Activated naive CD4-positive, alpha-beta T cell treated with anti-CD3 and anti-CD28 coated beads, Interleukin-2, amount 50 U/mL, for 24 hours (primary cell): ENCODE results near the gene SMARCD2.
"Not testable (repeated sequence)": the region's sequence is repeated elsewhere in the genome, so short reads cannot be mapped to it uniquely, and the experiment has no call there.

Experiments used
- H3K27ac Mint-ChIP-seq: one replicate; pipeline ENCODE4 v1.8.0; 2021; ENCODE audit warnings: mild to moderate bottlenecking, mixed read lengths
- H3K27me3 Mint-ChIP-seq: one replicate; pipeline ENCODE4 v1.8.0; 2021; ENCODE audit warnings: mixed read lengths
- H3K36me3 Mint-ChIP-seq: one replicate; pipeline ENCODE4 v1.8.0; 2021; ENCODE audit warnings: mixed read lengths
- H3K4me1 Mint-ChIP-seq: one replicate; pipeline ENCODE4 v1.8.0; 2021; ENCODE audit warnings: mixed read lengths
- H3K4me3 Mint-ChIP-seq: one replicate; pipeline ENCODE4 v1.8.0; 2021; ENCODE audit warnings: mild to moderate bottlenecking, mixed read lengths
- H3K9me3 Mint-ChIP-seq: one replicate; pipeline ENCODE4 v1.8.0; 2021; ENCODE audit warnings: mixed read lengths

SMARCD2 gene

GRCh38 chr17:63809970-63810369 lies 32.5 kb downstream of the SMARCD2 start:
- Mint-ChIP-seq H3K27me3 (no peaks in the 10 kb centered on the region), H3K4me1 (peaks cover 6% of the 10 kb centered on the region), H3K36me3 (peaks cover 29% of the 10 kb centered on the region), H3K9me3 (no peaks in the 10 kb centered on the region), H3K4me3 (no peak overlapping the region), H3K27ac (no peak overlapping the region)

GRCh38 chr17:63805591-63805990 lies 36.9 kb downstream of the SMARCD2 start:
- Mint-ChIP-seq H3K4me3 (no peak overlapping the region), H3K27ac (no peak overlapping the region), H3K27me3 (no peaks in the 10 kb centered on the region), H3K36me3 (peaks cover 22% of the 10 kb centered on the region), H3K4me1 (peaks cover 10% of the 10 kb centered on the region), H3K9me3 (no peaks in the 10 kb centered on the region)

GRCh38 chr17:63804328-63804727 lies 38.2 kb downstream of the SMARCD2 start:
- Mint-ChIP-seq H3K4me1 (peaks cover 10% of the 10 kb centered on the region), H3K4me3 (no peak overlapping the region), H3K9me3 (no peaks in the 10 kb centered on the region), H3K27me3 (no peaks in the 10 kb centered on the region), H3K27ac (peak overlapping the region; percentile 9), H3K36me3 (peaks cover 20% of the 10 kb centered on the region)

GRCh38 chr17:63800783-63801182 lies 41.7 kb downstream of the SMARCD2 start:
- no peak overlapping the region for H3K4me3 Mint-ChIP-seq
- H3K27ac Mint-ChIP-seq, result peak overlapping the region; percentile 48
- peaks cover 5% of the 10 kb centered on the region for H3K36me3 Mint-ChIP-seq
- peaks cover 4% of the 10 kb centered on the region for H3K4me1 Mint-ChIP-seq
- no peaks in the 10 kb centered on the region for H3K9me3 Mint-ChIP-seq
- H3K27me3 Mint-ChIP-seq, result no peaks in the 10 kb centered on the region

- H3K27ac Mint-ChIP-seq, result no peak overlapping the region
- no peaks in the 10 kb centered on the region for H3K9me3 Mint-ChIP-seq
- no peaks in the 10 kb centered on the region for H3K27me3 Mint-ChIP-seq
- H3K4me1 Mint-ChIP-seq, result peaks cover 5% of the 10 kb centered on the region
- H3K36me3 Mint-ChIP-seq, result peaks cover 7% of the 10 kb centered on the region
- H3K4me3 Mint-ChIP-seq, result no peak overlapping the region
Measured at GRCh38 chr17:63798572-63799106, 43.8 kb downstream of the SMARCD2 start.

GRCh38 chr17:63796375-63796774 lies 46.1 kb downstream of the SMARCD2 start:
- H3K36me3 Mint-ChIP-seq, result peaks cover 10% of the 10 kb centered on the region
- not testable (repeated sequence) for H3K4me3 Mint-ChIP-seq, H3K9me3 Mint-ChIP-seq, H3K27me3 Mint-ChIP-seq, H3K27ac Mint-ChIP-seq
- H3K4me1 Mint-ChIP-seq, result peaks cover 14% of the 10 kb centered on the region

- Mint-ChIP-seq H3K27ac (no peak overlapping the region), H3K9me3 (no peaks in the 10 kb centered on the region), H3K27me3 (no peaks in the 10 kb centered on the region), H3K36me3 (peaks cover 8% of the 10 kb centered on the region), H3K4me3 (no peak overlapping the region), H3K4me1 (peaks cover 14% of the 10 kb centered on the region)
Measured at GRCh38 chr17:63792055-63792729, 50.3 kb downstream of the SMARCD2 start.

- no peak overlapping the region for H3K27ac Mint-ChIP-seq
- H3K4me3 Mint-ChIP-seq, result no peak overlapping the region
- H3K4me1 Mint-ChIP-seq, result peaks cover 18% of the 10 kb centered on the region
- H3K9me3 Mint-ChIP-seq, result no peaks in the 10 kb centered on the region
- H3K36me3 Mint-ChIP-seq, result peaks cover 8% of the 10 kb centered on the region
- H3K27me3 Mint-ChIP-seq, result no peaks in the 10 kb centered on the region
Measured at GRCh38 chr17:63790057-63790456, 52.4 kb downstream of the SMARCD2 start.

- Mint-ChIP-seq H3K27ac (no peak overlapping the region), H3K9me3 (no peaks in the 10 kb centered on the region), H3K36me3 (peaks cover 4% of the 10 kb centered on the region), H3K4me3 (no peak overlapping the region), H3K4me1 (peaks cover 33% of the 10 kb centered on the region), H3K27me3 (no peaks in the 10 kb centered on the region)
Measured at GRCh38 chr17:63786971-63787711, 55.3 kb downstream of the SMARCD2 start.

GRCh38 chr17:63786117-63786516 lies 56.4 kb downstream of the SMARCD2 start:
- no peaks in the 10 kb centered on the region for H3K9me3 Mint-ChIP-seq
- H3K36me3 Mint-ChIP-seq, result peaks cover 4% of the 10 kb centered on the region
- H3K27ac Mint-ChIP-seq, result no peak overlapping the region
- no peak overlapping the region for H3K4me3 Mint-ChIP-seq
- peaks cover 39% of the 10 kb centered on the region for H3K4me1 Mint-ChIP-seq
- no peaks in the 10 kb centered on the region for H3K27me3 Mint-ChIP-seq

GRCh38 chr17:63785556-63785955 lies 56.9 kb downstream of the SMARCD2 start:
- Mint-ChIP-seq H3K9me3 (no peaks in the 10 kb centered on the region), H3K36me3 (peaks cover 4% of the 10 kb centered on the region), H3K4me3 (no peak overlapping the region), H3K27ac (no peak overlapping the region), H3K4me1 (peaks cover 45% of the 10 kb centered on the region), H3K27me3 (no peaks in the 10 kb centered on the region)

GRCh38 chr17:63783522-63783921 lies 59.0 kb downstream of the SMARCD2 start:
- peaks cover 9% of the 10 kb centered on the region for H3K36me3 Mint-ChIP-seq
- H3K4me1 Mint-ChIP-seq, result peaks cover 62% of the 10 kb centered on the region
- H3K9me3 Mint-ChIP-seq, result no peaks in the 10 kb centered on the region
- no peak overlapping the region for H3K27ac Mint-ChIP-seq
- H3K4me3 Mint-ChIP-seq, result no peak overlapping the region
- no peaks in the 10 kb centered on the region for H3K27me3 Mint-ChIP-seq
